Stimulated activated CD8-positive, alpha-beta memory T cell treated with anti-CD3 and anti-CD28 coated beads, Interleukin-4, amount 100 ng/mL, for 1 hour (primary cell): ENCODE measurements around the gene CNTRL.

Source experiments
- DNase-seq, 2 donors: peaks; one replicate each; pipeline ENCODE4 v3.0.0-alpha.2; 2020; ENCODE audit warnings: low read depth in 2 of 2, low spot score in 1 of 2

The CNTRL gene

DNA sequence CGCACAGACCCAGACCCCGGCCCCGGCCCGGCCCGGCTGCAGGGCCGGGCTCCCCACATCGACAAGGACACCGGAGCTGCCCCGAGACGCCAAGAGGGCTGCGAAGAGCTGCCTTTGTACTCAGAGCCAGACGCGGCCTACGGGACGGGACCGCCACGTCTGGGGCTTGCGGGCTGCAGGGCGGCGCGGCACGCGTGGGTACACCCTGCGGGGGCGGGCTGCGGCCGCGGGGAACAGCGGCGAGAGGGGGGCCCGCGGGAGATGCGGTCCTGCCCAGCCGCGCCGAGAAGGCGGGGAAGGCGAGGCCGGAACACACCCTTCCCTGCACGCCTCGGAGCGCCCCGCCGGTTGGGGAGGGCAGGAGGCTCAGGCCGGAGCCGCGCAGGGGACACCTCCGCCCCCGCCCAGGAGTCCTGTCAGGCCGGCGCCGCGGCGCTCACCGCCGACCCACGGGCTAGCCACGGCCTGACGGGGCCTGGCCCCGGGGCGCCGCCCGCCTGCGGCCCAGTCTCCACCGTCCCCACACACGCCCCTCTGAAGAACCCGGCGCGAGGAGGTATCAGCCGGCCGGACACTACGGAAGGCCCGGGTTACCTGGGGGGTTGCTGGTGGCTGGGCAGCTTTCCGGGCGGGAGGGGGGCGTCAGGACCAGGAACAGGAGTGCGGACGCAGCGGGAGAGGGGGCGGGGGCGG, 126.4 kb downstream of the CNTRL start:
- peak; percentile 14 to 20 for DNase-seq

DNA sequence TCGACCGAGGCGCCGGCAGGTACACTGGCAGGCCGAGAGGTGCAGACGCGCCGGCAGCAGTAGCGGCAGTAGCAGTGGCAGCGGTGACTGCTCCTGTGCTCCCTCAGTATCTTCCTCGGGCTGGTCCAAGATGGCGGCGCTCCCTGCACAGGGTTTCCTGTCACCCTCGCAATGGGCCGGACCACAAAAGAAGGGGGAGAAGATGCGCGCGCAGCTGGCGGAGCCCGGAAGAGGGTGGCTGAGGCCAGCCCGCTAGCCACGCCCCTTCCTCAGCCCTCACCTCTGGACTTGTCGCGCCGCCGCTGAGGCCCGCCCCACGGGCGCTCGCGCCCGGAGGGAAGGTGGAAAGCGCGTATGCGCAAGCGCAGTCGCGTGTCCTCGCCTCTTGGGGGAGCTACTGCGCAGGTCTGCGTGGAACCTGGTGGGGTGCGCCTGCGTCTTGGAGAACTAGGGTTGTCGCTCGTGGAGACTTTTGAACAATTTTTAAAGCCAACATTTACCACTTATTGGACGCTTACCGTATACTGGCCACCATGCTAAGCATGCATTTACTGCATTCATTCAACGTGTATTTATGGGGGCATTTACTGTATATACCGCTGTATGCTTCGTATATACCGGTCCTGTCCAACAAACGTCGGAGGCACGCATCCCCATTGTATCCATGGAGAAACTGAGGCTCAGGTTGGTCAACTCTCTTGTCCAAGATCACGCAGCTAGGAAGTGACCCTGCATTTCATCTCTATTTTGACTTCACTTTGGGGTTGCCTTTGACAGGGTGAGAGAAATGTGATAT, 127.2 kb downstream of the CNTRL start, which contains the start of gene RAB14:
RAB14 (minus strand) TSS at position 132 of the 796 bp plus-strand sequence. CDS start 8,457 bp downstream, outside the sequence.
- peak; percentile 100 for DNase-seq

DNA sequence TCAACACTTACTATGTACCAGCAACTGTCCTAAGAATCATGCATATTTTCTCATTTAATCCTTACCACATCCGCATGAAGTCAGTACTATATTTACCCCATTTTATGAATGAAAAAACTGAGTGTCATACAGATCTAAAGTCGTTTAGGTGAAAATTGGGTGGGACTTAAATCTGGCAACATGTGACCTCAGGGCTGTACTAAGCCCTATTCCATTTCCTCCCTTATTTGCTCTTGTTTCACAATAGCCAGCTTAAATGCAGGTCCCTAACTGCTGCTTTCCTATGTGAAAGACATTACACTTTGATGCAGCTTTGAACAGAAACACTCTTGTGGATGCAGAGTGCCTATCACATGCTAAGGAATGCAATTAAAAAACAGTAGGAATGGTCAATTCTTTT, 129.4 kb downstream of the CNTRL start:
- no peak for DNase-seq

DNA sequence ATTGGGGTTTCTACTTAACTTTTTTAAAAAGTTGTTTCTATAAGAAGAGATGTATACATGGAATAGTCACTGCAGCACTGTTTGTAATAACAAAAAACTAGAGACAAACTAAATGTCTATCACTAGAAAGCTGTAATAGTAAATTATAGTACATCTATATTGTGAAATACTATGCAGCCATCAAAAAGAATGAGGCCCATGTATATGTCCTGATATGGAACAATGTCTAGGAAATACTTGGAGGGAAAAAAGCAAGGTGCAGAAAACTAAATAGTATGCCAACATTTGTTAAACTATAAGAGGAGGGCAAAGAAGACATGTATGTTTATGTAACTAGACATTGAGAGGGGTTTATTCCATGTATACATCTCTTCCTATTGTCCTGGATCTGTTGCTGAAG, 129.9 kb downstream of the CNTRL start:
- no peak for DNase-seq

DNA sequence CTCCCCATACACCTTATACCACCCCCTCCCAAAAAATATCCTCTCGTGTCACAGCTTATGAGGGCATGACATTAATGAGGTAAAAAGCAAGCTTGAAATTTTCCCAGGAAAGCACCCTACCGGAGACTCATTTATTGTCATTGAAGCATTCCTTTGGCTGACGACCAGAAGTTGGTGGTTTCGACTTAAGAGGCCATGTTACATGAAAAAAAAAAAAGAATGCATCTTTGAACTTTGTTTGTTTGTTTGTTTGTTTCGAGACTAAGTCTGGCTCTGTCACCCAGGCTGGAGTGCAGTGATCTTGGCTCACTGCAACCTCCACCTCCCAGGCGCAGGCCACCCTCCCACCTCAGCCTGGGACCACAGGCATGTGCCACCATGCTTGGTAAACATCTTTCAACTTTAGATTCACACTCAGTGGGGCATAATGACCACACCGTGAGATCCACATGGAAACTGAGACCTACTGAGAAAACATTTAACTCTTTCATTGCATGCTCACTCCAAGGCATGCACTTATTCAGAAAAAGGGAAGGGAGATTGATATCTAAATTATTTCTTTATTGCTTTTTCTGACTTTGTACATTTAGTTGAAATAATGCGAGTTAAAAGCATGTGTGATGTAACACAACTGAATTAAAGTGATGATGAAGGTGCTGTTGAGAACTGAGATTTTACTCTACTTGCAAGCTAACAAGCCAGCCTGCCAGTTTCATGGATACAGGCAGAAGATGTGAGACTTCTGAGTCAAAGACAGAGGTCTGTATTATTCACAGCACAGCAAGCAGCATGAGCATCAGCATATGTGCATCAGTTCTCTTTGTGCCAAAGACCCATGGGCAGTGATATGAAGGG, 132.0 kb downstream of the CNTRL start:
- no peak for DNase-seq

DNA sequence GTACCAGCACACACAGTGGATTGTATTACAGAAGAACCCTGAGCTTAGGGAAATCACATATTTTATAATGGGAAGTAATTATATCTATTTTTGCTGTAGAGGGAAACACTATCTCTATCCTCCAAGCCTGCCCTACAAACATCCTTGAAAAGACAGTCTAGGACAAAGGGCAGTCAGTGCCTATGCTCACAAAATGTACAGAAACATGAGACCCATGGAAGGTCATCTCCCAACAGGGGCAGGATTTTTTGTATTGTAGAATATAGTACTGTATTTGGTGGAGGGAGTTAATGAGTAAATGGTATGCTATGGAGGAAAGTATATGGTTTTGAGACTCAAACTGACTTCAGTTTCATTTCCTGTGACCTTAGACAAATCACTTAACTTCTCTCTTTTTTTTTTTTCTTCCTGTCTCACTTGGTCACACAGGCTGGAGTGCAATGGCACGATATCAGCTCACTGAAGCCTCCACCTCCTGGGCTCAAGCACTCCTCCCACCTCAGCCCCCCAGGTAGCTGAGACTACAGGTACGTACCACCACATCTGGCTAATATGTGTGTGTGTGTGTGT, 132.7 kb downstream of the CNTRL start:
- no peak for DNase-seq

DNA sequence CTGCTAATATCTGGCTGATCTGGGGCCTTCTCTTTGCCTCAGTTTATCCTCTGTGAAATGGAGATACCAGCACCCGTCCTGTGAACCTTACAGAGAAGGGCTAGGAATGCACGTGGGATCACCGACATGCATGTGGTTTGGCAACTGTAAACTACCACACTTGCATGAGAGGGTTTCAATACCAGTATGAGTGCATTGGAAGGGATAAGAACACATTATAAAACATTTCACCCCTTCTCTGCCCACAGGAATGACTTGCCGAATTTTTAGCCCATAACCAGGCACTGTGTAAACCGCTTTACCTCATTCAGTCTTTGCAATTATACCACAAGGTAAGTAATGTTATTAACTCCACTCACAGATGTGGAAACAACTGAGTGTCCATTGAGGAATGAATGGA, 135.8 kb downstream of the CNTRL start:
- DNase-seq: no peak

DNA sequence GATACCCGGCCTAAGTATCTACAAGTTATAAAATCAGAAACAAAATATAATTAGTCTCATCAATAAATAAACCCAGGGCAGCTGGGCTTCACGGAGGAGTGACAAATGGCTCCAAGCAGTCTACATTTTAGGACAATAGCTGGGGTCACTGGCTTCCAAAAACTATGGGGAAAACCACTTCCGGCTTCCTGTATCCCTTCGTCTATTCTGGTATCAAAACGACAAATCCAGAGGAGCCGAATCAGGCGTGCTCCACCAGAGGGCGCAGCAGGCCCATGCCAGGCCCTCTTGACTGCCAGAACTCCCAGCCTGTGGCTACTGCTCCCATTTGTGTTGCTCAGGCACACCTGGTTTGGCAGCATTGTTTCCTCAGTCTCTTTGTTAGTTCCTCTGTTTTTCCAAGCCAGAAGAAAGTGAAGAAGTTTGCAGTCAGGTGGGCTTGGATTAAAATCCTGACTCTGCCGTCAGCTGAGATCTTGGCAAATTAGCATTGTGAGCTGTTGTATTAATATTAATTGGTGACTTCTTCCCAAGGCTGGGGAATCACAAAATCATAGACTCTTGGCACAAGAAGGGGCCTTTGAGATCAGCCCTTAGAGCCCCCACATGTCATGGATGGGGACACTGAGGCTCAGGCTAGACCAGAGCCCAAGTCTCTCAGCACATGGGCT, 138.5 kb downstream of the CNTRL start:
- peak; percentile 16 to 43 for DNase-seq

DNA sequence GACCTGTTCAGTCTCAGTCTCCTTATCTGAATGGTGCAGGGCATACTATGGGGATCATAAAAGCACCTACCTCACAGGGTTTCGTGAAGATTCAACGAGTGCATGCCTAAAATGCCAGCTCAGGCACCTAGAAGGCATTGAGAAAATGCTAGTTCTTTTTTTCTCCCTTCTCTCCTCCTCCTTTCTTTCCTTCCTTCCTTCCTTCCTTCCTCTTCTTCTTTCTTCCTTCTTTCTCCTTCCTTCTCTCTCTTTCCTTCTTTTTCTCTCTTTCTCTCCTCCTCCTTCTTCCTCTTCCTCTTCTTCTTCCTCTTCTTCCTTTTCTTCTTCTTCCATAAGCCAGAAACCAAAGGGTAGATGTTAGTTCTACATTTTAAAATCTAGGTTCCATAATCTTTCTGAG, 139.2 kb downstream of the CNTRL start:
- DNase-seq: no peak

DNA sequence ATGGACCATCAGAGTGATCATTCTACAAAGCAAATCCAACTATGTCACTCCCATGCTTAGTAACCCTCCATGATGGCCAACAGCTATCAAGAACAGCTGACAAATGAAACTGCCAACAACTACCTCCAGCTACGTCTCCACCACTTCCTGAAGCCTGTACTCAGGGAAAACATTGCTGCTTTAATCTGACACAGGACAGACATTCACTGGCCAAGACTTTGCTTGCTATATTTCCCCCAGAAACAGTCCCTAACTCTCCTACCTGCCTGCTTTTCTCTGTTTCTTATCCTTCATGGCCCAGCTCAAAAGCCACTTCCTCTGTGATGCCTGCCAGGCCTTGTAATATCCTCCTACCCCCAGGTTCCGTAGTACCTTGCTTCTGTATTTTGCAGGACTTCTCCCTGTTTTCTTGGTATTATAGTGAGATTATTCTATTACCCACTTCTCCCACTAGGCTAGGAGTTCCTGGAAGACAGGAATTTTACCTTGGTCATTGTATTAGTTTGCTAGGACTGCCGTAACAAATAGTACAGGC, 141.6 kb downstream of the CNTRL start:
- DNase-seq: no peak

DNA sequence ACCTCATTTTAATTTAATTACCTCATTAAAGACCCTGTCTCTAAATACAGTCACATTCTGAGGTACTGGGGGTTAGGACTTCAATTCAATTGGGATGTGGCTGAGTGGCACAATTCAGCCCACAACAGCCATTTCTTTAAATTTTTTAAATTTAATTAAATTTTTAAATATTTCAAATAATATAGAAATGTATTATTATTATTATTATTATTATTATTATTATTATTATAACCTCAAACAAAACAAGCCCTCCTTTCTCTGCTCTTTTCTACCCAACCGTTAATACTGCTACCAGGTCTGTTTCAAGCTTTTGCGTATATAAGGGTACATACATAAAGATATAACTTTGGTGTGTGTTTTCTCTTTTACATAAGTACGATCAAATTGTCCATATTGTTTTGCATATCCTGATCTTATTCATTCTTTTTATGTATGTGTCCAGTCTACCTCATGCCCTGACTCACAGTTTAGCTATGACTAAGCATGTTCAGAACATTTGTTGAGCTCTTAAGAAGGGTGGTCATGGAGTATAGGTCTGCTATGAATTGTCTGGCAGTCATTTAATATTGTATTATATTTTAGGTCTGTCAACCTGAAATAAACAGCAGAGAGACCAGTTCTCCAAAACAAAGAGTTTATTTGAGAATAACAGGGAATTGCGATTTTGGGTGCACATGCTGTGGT, 143.0 kb downstream of the CNTRL start:
- no peak for DNase-seq

DNA sequence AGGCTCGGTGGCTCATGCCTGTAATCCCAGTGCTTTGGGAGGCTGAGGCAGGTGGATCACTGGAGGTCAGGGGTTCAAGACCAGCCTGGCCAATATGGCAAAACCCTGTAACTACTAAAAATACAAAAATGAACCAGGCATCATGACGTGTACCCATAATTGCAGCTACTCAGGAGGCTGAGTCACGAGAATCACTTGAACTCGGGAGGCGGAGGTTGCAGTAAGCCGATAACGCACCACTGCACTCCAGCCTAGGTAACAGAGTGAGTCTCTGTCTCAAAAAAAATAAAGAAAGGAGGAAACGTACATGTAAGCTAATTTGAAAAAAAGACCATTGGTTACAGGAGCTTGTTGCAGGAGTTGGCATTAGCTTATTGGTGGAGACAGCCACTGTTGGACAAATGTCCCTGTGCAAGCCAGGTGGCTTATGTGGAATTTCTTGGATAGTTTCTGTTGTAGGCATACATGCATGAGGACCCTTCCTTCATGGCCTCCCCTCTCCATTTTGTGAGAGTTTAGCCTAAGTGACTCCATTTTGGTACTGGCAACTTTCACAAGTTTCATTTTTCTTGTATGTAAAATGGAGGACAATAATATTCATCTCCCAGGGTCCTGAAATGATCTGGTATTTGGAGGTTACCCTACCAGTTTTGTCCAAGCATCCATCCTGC, 143.7 kb downstream of the CNTRL start:
- DNase-seq: no peak

DNA sequence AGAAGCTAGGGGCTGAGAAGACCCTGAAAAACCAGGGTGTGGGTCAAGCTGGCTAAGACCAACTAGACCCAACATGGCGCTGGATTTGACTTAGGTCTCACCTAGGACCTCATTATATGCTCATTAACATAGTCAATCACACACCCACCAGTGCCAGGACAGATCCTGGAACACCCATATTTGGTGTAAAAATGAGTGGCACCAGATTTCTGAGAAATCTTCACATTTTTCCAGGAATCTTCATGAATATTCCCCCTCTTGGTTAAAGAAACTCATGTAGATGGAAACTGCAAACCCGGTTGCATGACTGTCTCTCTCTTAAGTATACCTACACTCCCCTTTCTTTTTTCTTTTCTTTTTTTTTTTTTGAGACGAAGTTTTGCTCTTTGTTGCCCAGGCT, 144.8 kb downstream of the CNTRL start:
- DNase-seq: no peak

DNA sequence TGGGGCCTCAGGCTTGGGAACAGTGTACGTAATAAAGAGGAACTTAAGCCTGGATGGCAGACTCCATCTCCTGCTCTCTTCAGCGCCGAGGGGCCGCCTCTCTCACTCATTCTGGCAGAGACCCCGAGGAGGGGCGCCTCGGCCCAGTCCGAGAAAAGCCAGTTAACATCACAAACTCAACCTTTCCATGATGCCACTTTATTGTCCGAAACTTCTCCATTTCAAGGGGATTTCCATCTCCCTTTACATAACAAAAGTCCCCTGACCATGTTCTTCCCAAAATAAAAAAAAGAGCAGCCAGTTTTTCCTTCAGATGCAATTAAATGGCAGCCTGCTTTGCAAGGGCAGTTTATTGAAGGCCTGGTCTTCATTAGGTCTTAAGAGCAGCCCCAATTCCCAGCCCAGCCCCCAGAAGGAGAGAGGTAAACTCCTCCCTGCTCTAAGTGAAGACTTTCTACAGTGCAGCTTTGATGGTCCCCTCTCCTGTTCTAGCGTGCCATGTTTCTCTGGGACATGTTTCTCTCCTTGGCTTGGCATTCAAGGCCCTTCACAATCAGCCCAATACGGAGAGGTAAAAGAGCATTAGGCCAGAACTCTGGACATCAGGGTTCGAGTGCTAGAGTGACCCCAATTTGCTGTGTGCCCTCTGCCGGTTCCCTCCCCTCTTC, 146.4 kb downstream of the CNTRL start:
- DNase-seq: no peak

DNA sequence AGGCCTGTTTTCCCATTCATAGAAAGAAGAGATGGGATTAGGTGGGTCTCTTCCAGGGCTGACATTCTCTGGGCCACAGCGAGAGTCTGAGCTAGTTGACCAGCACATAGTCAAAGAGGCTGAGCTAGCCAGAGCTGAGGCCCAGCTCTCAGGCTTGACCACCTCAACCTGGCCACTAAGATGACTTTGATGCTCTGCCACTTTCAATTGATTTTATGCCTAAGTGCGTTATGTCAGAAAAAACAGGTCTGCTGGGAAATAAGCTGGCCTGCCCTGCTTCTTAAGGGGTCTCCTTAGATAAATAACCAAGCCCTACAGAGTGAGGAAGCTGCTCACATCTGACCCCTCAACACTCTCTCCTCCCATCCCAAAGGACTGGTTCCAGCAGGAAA, 146.9 kb downstream of the CNTRL start:
- DNase-seq: no peak

DNA sequence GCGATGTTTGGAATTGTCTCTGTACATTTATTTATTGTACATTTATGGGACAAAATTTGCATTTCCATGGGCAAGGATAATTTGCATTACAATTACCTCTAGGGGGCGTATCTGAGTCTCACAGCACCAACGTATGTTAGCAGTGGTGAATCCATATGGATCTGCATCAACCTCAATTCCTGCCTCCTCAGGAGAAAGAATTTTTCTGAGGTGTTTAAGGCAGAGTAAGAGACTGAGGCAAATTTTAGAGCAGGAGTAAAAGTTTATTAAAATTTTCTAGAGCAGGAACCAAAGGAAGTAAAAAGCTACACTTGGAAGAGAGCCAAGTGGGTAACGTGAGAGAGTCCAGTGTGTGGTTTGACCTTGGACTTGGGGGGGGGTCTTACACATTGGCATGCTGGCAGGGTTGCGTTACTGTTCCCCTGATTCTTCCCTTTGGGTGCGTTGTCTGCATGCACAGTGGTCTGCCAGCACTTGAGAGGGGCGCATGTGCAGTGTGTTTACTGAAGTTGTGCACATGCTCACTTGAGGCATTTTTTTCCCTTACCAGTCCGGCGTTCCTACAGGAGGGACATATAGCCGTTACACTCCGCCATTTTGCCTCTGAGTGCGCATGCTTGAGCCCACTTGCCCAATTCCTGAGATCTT, 147.9 kb downstream of the CNTRL start:
- no peak for DNase-seq

DNA sequence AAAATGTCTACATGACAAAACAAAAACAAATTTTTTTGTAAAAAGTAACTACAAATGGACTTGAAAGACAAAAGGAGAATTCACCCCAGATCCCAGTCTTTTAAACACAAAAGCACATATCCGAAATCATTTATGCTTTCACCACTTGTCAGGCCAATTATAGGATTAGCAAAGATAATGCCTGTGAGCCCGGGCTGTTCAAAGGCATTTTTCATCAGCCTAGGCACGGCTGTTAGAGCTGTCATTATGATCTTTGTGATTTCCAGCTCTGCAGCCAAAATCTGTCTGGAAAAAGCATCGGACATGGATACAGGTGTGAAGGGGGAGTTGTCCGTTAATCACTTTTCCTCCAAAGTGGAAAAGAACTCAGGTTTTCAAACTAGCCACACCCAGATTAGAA, 150.5 kb downstream of the CNTRL start:
- DNase-seq: no peak

DNA sequence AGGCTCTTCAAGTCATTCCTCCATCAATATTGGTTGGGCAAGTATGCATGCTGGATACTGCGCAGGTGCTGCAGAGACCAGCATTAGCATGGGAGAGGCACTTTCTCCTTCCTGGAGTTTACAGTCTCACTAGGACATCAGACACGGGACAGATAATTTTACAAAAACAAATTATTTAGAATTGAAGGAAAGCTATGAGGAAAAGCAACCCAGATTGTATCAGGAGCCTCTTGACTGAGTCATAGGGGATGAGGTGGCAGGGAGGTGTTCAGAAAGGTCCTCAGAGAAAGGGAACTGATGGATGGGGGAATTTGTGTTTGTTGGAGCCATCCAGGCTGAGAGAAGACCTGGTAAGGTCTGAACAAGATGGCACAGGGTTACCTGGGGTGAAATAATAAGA, 151.4 kb downstream of the CNTRL start:
- no peak for DNase-seq
